ENCODE results near the gene DCHS2.
A peak's percentile ranks its signal among the peaks of the same experiment; 100 is the strongest.
"Not testable (repeated sequence)": the region's sequence is repeated elsewhere in the genome, so short reads cannot be mapped to it uniquely, and the experiment has no call there.

DCHS2 gene

DNA sequence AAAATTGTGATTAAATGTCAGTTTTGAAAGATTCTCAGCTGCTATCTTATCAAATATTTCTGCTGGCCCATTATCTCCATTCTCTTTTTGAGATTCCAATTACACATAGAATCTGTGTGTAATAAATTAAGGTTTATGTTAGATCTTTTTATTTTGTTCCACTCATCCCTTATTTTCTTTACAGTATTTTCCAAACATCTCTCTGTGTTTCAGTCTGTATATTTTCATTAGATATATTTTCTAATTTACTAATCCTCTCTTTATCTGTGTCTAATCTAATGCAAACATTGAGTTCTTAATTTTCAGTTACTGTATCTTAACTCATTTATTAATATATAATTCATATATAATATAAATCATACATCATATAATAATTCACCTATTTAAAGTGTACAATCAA is 268.7 kb downstream of the DCHS2 start:
- H3K4me3 ChIP-seq (ENCODE audit: low read length) = no peak overlapping the region
- no peak for DNase-seq (ENCODE audit: low read depth)
- TF ChIP-seq, protein P1, sequence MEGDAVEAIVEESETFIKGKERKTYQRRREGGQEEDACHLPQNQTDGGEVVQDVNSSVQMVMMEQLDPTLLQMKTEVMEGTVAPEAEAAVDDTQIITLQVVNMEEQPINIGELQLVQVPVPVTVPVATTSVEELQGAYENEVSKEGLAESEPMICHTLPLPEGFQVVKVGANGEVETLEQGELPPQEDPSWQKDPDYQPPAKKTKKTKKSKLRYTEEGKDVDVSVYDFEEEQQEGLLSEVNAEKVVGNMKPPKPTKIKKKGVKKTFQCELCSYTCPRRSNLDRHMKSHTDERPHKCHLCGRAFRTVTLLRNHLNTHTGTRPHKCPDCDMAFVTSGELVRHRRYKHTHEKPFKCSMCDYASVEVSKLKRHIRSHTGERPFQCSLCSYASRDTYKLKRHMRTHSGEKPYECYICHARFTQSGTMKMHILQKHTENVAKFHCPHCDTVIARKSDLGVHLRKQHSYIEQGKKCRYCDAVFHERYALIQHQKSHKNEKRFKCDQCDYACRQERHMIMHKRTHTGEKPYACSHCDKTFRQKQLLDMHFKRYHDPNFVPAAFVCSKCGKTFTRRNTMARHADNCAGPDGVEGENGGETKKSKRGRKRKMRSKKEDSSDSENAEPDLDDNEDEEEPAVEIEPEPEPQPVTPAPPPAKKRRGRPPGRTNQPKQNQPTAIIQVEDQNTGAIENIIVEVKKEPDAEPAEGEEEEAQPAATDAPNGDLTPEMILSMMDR (IDR thresholded peaks at IDR 0.05; ENCODE audit: insufficient read depth, low read depth, low read length, missing control alignments) = no peak

DNA sequence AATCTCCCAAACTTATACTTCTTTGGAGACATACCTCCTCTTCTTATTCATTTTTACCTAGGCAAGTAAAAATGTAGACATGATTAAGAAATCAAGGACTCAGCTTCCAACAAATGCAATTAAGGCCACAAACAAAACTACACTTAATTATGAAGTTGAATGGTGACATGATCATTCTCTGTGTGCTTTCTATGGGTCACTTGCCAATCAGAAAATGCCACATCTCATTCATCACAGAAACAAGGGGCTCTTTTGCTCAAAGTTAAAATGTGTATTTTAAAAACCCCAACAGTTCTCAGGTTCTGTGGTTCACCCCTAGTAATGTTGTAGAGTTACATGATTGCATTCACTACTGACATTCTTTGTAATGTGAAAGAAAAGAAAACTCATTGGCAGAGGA is 273.5 kb downstream of the DCHS2 start:
- DNase-seq (ENCODE audit: low read depth) = no peak
- no peak overlapping the region for H3K4me3 ChIP-seq (ENCODE audit: low read length)
- TF ChIP-seq, protein P1 (IDR thresholded peaks at IDR 0.05; ENCODE audit: insufficient read depth, low read depth, low read length, missing control alignments) = no peak

DNA sequence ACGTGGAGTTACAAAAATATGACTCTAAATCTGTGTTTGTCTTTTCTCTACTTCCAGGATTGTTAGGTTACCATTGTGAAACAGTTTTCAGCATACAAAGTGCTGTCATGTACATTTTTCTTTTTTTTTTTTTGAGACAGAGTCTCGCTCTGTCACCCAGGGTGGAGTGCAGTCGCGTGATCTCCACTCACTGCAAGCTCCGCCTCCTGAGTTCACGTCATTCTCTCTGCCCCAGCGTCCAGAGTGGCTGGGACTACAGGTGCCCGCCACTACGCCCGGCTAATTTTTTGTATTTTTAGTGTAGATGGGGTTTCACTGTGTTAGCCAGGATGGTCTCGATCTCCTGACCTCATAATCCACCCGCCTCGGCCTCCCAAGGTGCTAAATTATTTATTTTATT is 274.2 kb downstream of the DCHS2 start:
- H3K4me3 ChIP-seq (ENCODE audit: low read length); DNase-seq (ENCODE audit: low read depth): not testable (repeated sequence)

DNA sequence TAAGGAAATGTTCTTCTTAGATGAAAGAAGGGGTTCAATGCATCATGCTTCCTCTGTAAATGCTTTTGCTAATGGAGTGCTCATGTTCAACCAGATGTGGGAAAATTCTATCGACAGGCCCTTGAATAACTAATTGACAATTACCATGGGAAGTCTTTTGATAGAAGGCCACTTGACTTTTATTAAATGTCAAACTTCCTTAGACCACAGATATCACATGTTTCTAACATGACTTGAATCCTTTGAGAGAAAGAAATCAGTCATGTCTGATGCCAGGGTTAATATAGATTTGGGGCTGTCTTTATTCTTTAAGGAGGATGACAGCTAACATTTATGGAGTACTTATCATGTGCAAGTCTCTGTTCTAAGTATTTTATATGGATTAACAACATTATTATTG is 280.1 kb downstream of the DCHS2 start:
- TF ChIP-seq, protein P1 (IDR thresholded peaks at IDR 0.05; ENCODE audit: insufficient read depth, low read depth, low read length, missing control alignments) = no peak
- DNase-seq (ENCODE audit: low read depth) = no peak
- H3K4me3 ChIP-seq (ENCODE audit: low read length) = no peak overlapping the region

DNA sequence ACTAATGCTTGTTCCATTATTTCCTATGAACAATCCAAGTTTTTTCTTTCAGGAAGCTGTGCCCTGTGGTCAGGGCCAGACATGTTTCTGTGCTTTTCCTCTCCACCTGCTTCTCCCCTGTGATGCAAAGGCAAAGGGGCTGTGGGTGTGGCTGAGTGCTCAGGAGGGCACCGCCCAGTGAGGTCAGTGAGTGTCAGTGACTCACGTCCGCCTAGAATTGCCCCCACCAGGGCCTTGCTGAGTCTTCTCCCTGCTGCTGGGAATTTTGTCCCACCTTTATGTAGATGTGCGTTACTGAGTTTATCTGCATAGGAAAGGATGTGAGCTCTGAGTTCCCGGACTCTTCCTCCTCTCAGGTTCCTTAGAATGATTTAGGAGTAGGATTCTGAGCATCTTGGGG is 283.2 kb downstream of the DCHS2 start:
- TF ChIP-seq, protein P1 (IDR thresholded peaks at IDR 0.05; ENCODE audit: insufficient read depth, low read depth, low read length, missing control alignments) = no peak

DNA sequence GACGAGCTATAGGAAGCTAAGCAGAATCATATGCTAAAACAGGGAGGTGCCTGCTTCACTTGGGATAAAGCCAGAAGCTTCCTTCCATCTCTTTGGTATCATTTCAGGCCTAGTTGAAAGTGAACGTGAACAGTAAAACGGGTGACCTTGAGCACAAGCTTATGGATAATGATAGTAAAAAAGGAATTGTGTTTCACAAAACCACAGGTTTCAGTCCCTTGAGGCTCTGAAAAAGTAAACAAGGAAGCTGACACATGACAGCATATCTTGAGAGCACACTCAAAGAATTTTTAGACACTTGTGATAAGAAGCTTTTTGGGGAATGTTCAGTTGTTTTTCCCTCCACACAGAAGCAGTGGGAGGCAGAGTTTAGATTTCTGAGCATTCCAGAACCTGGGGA is 286.1 kb downstream of the DCHS2 start:
- TF ChIP-seq, protein P1 (IDR thresholded peaks at IDR 0.05; ENCODE audit: insufficient read depth, low read depth, low read length, missing control alignments) = no peak
- no peak for DNase-seq (ENCODE audit: low read depth)
- no peak overlapping the region for H3K4me3 ChIP-seq (ENCODE audit: low read length)

More for the DNA sequence above, 283.2 kb downstream of the DCHS2 start:
- peak; percentile 24 for DNase-seq (ENCODE audit: low read depth)
- no peak overlapping the region for H3K4me3 ChIP-seq (ENCODE audit: low read length)

DNA sequence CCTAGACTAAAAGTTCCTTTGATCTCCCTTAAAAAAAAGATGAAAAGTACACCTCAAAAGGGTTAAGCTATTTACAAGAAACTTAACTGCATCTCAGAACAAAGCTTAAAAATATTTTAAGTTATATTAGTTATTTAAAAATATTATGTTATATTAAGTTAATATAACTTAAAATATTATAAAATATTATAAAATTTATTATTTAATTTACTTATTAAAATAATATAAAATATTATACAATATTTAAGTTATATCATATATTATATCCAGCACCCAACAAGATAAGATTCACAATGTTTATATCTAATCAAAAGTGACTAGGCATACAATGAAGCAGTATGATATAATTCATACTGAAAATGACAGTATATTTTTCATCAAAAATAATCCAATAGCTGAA is 296.9 kb downstream of the DCHS2 start:
- DNase-seq (ENCODE audit: low read depth) = no peak
- TF ChIP-seq, protein P1 (IDR thresholded peaks at IDR 0.05; ENCODE audit: insufficient read depth, low read depth, low read length, missing control alignments) = no peak
- H3K4me3 ChIP-seq (ENCODE audit: low read length) = no peak overlapping the region

DNA sequence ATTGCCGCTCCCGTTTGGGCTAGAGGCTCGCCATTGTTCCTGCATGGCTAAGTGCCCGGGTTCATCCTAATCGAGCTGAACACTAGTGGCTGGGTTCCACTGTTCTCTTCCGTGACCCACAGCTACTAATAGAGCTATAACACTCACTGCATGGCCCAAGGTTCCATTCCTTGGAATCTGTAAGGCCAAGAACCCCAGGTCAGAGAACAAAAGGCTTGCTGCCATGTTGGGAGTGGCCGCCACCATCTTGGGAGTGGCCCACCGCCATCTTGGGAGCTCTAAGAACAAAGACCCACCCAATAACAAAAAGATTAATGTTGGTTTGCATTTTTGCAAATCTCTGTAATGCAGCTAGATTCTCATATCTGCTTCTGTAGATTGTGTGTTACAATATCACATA is 299.0 kb downstream of the DCHS2 start:
- DNase-seq (ENCODE audit: low read depth) = no peak
- H3K4me3 ChIP-seq (ENCODE audit: low read length) = no peak overlapping the region
- TF ChIP-seq, protein P1 (IDR thresholded peaks at IDR 0.05; ENCODE audit: insufficient read depth, low read depth, low read length, missing control alignments) = no peak
